GM19043 (cell line): ENCODE results near the gene NIN.
"Not testable (repeated sequence)": the region's sequence is repeated elsewhere in the genome, so short reads cannot be mapped to it uniquely, and the experiment has no call there.

ENCODE experiments used
- ATAC-seq: cut with Tn5 transposase; IDR thresholded peaks from one replicate; pipeline ENCODE4 v1.9.1; 2021; ENCODE audit warnings: low read depth; ENCODE audit not compliant: unreplicated experiment

The NIN gene

GRCh38 chr14:50719911-50720759 is 110.8 kb downstream of the NIN start:
- no peak for ATAC-seq

DNA sequence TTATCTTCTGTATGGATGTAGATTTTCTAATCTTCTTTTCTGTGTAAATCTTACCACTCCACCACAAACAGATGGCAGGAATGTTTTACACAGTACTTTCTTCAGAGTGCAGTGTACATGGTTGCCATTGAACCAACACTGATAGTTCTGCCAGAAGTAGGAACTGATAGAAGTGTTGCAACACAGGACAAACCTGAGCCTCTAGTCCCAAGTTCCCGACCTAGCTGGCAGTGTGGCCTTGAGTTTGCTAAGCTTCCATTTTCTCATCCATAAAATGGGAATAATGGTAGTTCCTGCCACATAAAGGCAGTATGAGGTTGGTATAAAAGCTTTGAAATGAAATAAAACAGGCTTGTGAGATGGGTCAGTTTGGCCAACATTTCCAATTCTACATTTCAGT is 112.0 kb downstream of the NIN start:
- ATAC-seq, result no peak

DNA sequence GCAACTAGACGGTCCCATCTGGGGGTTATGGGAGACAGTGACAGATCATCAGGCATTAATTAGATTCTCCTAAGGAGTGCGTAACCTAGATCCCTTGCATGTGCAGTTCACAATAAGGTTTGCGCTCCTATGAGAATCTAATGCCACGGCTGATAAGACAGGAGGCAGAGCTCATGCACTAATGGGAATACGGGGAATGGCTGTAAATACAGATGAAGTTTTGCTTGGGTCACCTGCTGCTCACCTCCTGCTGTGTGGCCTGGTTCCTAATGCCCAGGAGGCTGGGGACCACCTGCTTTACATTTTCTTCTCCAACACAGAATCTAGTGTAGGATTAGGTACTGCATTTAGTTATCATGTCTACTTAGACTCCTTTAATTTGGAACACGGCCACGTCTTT is 113.2 kb downstream of the NIN start:
- no peak for ATAC-seq

DNA sequence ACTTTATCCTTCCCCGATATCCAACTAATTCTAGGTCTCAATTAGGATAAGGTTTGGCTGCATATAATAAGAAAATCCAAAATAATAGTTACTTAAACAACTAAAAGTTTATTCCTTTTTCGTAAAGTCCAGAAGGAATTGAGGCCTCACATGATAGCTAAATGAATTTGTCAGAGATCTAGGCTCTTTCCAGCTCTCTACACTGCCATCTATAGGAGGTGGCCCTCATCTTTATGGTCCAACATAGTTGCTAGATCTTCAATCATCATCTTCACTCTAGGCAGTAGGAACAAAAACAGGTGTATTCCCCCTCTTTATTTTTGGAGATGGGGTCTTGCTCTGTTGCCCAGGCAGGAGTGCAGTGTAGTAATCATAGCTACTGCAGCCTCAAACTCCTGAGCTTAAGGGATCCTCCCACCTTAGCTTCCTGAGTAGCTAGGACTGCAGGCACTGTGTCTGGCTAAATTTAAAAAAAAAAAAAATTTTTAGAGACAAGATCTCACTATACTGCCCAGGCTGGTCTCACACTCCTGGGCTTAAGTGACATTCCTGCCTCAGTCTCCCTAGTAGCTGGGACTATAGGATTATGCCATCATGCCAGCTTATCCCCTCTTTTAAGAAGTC is 116.4 kb downstream of the NIN start:
- ATAC-seq, result no peak

DNA sequence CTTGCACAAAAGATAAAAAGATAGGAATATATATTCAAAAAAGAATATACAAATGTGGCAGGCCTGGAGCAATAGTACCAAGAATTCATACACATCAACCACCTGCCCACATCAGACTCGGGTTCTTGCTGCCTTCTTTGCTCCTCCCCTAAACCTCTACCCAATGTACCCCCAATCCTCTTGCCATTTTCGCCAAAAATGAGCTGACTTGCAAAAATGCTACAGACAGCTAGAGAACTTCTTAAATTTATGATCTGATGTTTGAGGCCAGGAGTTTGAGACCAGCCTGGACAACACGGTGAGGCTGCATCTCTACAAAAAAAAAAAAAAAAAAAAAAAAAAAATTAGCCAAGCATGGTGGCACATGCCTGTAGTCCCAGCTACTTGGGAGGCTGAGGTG is 119.9 kb downstream of the NIN start:
- no peak for ATAC-seq

DNA sequence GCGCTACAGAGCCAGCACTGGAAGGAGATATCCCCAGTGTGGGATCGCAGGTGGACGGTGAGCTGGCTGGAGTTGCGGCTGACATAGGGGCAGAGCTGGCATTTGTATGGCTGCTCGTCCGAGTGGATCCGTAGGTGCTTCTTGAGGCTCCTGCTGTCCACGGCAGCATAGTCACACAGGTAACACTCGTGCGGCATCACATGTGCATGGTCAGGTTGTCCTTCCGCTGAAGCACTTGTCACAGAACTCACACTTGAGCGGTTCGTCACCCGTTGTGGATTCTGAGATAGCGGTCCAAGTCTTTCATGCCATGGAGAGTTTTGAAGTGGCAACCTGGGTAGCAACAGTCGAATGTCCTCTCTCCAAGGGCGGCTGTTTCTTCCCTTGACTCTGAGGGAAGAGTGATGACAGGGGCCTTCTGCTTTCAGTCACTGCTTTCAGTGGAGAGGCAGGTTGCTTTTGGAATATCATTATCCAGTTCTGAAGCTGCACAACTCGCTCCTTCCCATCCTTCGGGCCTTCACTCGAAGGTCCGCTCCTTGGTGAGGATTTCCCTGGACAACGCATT is 125.9 kb downstream of the NIN start:
- ATAC-seq, result no peak

GRCh38 chr14:50704454-50705010 is 126.4 kb downstream of the NIN start:
- no peak for ATAC-seq

- no peak for ATAC-seq
Measured at GRCh38 chr14:50697659-50698290, 133.2 kb downstream of the NIN start.

- ATAC-seq, result not testable (repeated sequence)
Measured at GRCh38 chr14:50694260-50694659, 136.7 kb downstream of the NIN start.

GRCh38 chr14:50688875-50689274 is 142.1 kb downstream of the NIN start:
- no peak for ATAC-seq

DNA sequence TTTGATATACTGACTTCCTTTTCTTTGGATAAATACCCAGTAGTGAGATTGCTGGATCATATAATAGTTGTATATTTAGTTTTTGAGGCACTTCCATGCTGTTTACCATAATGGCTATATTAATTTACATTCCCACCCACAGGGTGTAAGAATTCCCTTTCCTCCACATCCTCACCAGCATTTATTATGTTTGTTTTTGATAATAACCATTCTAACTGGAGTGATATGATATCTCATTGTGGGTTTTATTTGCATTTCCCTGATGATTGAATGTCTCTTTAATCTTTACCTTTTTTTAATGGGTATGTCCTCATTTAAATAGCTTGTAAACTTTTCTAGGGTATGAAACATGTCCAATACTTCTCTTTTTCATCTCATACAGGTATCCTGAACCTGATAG is 151.3 kb downstream of the NIN start:
- ATAC-seq, result no peak

DNA sequence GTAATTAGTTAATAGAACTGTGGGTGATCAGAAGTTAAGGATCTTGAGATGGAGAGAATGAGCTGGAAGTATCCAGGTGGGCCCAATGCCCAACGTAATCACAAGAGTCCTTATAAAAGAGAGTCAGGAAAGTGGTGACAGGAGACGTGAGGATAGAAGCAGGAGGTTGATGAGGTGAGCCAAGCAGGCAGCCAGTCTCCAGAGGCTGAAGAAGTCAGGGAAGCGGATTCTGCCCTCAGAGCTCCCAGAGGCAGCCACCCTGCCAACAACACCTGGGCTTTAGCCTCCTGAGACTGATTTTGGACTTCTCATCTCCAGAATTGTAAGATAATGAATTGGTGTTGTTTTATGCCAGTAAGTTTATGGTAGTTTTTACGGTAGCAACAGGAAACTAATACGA is 152.8 kb downstream of the NIN start:
- ATAC-seq, result no peak

DNA sequence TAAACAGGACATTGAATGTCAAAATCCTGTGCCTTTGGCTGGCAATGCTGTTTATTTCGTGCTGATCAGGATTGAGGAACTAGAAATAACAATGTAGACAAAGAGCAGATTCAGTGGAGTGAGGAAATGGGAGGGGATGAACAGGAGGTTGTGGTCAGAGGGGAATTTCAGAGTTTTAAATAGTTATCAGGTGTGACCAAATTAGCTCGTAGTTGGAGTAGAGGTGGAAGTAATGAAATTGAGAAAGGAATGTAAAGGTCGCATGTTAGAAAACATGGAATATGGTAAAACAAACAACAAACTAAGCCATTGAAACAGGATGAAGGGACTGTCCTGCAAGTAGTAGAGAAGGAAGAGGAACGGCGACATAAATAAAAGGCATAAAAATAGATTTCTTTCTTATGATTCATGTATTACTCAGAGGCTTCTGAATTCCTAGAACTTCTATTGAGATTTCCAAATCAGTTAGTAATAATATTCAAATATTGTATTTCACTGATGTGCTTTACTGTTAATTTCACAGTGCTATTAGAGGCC is 153.4 kb downstream of the NIN start:
- peak; percentile 48 for ATAC-seq

DNA sequence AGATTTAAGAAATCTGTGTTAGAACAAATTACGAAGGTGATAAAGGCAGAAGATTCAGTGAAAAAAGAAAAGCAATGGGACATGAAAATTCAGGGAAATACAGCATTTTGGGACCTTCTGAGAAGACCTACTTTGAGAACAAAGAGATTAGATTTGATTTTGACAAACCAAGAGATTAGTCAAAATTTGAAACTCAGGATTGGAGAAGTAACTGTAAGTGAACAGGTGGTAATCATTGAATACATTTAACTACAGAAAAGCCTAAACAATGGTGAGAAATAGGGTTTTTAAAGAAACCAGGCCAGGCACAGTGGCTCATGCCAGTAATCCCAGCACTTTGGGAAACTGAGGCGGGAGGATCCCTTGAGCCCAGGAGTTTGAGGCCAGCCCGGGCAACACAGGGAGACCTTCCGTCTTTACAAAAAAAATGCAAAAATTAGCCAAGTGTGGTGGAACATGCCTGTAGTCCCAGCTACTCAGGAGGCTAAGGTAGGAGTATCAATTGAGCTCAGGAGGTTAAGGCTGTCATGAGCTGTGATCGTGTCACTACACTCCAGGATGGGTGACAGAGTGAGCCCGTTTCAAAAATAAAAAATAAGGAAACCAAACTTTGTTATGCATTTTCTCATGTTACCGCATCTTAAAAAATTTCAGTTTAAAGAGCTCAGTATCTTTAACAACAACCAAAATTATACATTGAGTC is 154.0 kb downstream of the NIN start:
- peak; percentile 28 for ATAC-seq

DNA sequence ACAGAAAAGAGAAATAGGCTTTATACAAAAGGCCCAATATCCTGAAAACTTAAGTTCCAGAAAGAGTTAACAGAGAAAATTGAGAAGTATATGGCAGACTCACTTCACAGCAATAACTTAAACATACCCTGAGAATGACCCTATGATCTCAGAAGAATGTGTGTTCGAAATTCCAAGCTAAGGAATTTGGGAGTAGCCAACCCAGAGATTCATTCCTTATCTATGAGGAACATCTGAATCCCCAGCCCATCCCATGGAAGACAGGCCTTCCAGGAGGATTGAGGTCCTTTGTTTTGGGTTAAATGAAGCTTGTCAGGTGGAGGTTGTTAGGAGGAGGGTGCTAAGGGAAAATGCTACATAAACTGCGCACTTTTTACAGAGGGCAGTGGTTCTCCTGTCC is 155.4 kb downstream of the NIN start:
- no peak for ATAC-seq

GRCh38 chr14:50670866-50671256 is 160.1 kb downstream of the NIN start:
- ATAC-seq, result no peak

- ATAC-seq, result no peak
Measured at GRCh38 chr14:50670196-50670865, 160.6 kb downstream of the NIN start.
